DOHH2 (cell line): Measurements from ENCODE around the gene SPINT4.

Experiments used
- H3F3A ChIP-seq: fragments of 200-600 bp; sonication (generic), shearing (Covaris generic); 2 replicates; pipeline ENCODE4 v1.6.0; 2016; ENCODE audit warnings: antibody characterized with exemption, mild to moderate bottlenecking; ENCODE audit not compliant: control insufficient read depth, insufficient read depth
- H3K27ac ChIP-seq: fragments of 200-600 bp; sonication (generic); 2 replicates; pipeline ENCODE4 v1.5.1; 2014; ENCODE audit warnings: low read depth, mild to moderate bottlenecking, low read length, moderate library complexity
- H3K27me3 ChIP-seq: fragments of 200-600 bp; sonication (generic); 2 replicates; pipeline ENCODE4 v1.6.1; 2014; ENCODE audit warnings: mild to moderate bottlenecking, low read length, mixed read lengths; ENCODE audit not compliant: control insufficient read depth
- H3K36me3 ChIP-seq: fragments of 200-600 bp; sonication (generic); 2 replicates; pipeline ENCODE4 v1.6.1; 2014; ENCODE audit warnings: mild to moderate bottlenecking, low read length, moderate library complexity, mixed read lengths; ENCODE audit not compliant: control insufficient read depth
- H3K4me1 ChIP-seq: fragments of 200-600 bp; sonication (generic); 2 replicates; pipeline ENCODE4 v1.6.1; 2014; ENCODE audit warnings: mild to moderate bottlenecking, low read length, mixed read lengths; ENCODE audit not compliant: control insufficient read depth
- H3K4me2 ChIP-seq: fragments of 200-600 bp; sonication (generic); 2 replicates; pipeline ENCODE4 v1.6.0; 2014; ENCODE audit warnings: mild to moderate bottlenecking, low read length, moderate library complexity
- H3K4me3 ChIP-seq: fragments of 200-600 bp; sonication (generic); 2 replicates; pipeline ENCODE4 v1.5.1; 2014; ENCODE audit warnings: mild to moderate bottlenecking, low read length, mixed read lengths
- H3K79me2 ChIP-seq: fragments of 200-600 bp; sonication (generic); 2 replicates; pipeline ENCODE4 v1.6.1; 2014; ENCODE audit warnings: mild to moderate bottlenecking, low read length, mixed read lengths; ENCODE audit not compliant: control insufficient read depth
- H3K9me2 ChIP-seq: fragments of 200-600 bp; sonication (generic); replicated peaks from 2 replicates; pipeline ENCODE4 v1.6.1; 2014; ENCODE audit warnings: mild to moderate bottlenecking, low read length, mixed read lengths; ENCODE audit not compliant: control insufficient read depth
- H3K9me3 ChIP-seq: fragments of 200-600 bp; sonication (generic); 2 replicates; pipeline ENCODE4 v1.6.1; 2014; ENCODE audit warnings: antibody characterized with exemption, low read length, mixed read lengths; ENCODE audit not compliant: control insufficient read depth, insufficient read depth
- H4K20me1 ChIP-seq: fragments of 200-600 bp; sonication (generic); 2 replicates; pipeline ENCODE4 v1.6.0; 2014; ENCODE audit warnings: low read depth, mild to moderate bottlenecking, antibody characterized with exemption, low read length, moderate library complexity; ENCODE audit not compliant: control insufficient read depth, insufficient read depth
- CTCF ChIP-seq: fragments of 200-600 bp; sonication (generic); IDR thresholded peaks from one replicate; pipeline ENCODE4 v1.5.1; 2014; ENCODE audit warnings: antibody characterized with exemption, mild to moderate bottlenecking, low read depth, low read length; ENCODE audit not compliant: poor library complexity, severe bottlenecking
- EZH2phosphoT487 ChIP-seq: fragments of 200-600 bp; sonication (generic); IDR thresholded peaks from 2 replicates; pipeline ENCODE4 v1.6.1; 2017; ENCODE audit warnings: borderline replicate concordance, mild to moderate bottlenecking, antibody characterized with exemption, low read length, moderate library complexity, mixed read lengths

The SPINT4 gene

GRCh38 chr20:45768479-45768878 is 46.3 kb downstream of the SPINT4 start:
- no peaks in the 10 kb centered on the region for H3K4me1 ChIP-seq
- no peak overlapping the region for H3K27ac ChIP-seq
- peaks cover 11% of the 10 kb centered on the region for H3K27me3 ChIP-seq
- H3K4me2 ChIP-seq, result no peak overlapping the region
- H3K36me3 ChIP-seq, result no peaks in the 10 kb centered on the region
- H3K79me2 ChIP-seq, result no peaks in the 10 kb centered on the region
- H3K9me3 ChIP-seq, result no peaks in the 10 kb centered on the region
- H4K20me1 ChIP-seq, result no peaks in the 10 kb centered on the region
- TF ChIP-seq EZH2phosphoT487, result no peak
- no peak for TF ChIP-seq CTCF
- no peak overlapping the region for H3K4me3 ChIP-seq
- no peaks in the 10 kb centered on the region for H3F3A ChIP-seq
- no peaks in the 10 kb centered on the region for H3K9me2 ChIP-seq

GRCh38 chr20:45771182-45771759 is 49.1 kb downstream of the SPINT4 start:
- no peak overlapping the region for H3K4me2 ChIP-seq
- no peaks in the 10 kb centered on the region for H3K9me2 ChIP-seq
- H3K79me2 ChIP-seq, result no peaks in the 10 kb centered on the region
- no peaks in the 10 kb centered on the region for H3F3A ChIP-seq
- H3K27me3 ChIP-seq, result peaks cover 23% of the 10 kb centered on the region
- no peaks in the 10 kb centered on the region for H4K20me1 ChIP-seq
- no peaks in the 10 kb centered on the region for H3K9me3 ChIP-seq
- no peak overlapping the region for H3K27ac ChIP-seq
- H3K36me3 ChIP-seq, result no peaks in the 10 kb centered on the region
- no peak overlapping the region for H3K4me3 ChIP-seq
- H3K4me1 ChIP-seq, result no peaks in the 10 kb centered on the region
- TF ChIP-seq CTCF (peak; percentile 97), EZH2phosphoT487 (no peak)

GRCh38 chr20:45772693-45773092 is 50.5 kb downstream of the SPINT4 start:
- Histone ChIP-seq H3K36me3 (no peaks in the 10 kb centered on the region), H4K20me1 (no peaks in the 10 kb centered on the region), H3K79me2 (no peaks in the 10 kb centered on the region), H3K27ac (no peak overlapping the region), H3K9me3 (no peaks in the 10 kb centered on the region), H3F3A (no peaks in the 10 kb centered on the region), H3K27me3 (peaks cover 24% of the 10 kb centered on the region), H3K4me1 (no peaks in the 10 kb centered on the region), H3K4me3 (no peak overlapping the region), H3K9me2 (no peaks in the 10 kb centered on the region), H3K4me2 (no peak overlapping the region)
- TF ChIP-seq CTCF (no peak), EZH2phosphoT487 (no peak)

GRCh38 chr20:45774945-45775344 is 52.8 kb downstream of the SPINT4 start:
- Histone ChIP-seq H4K20me1 (no peaks in the 10 kb centered on the region), H3K36me3 (no peaks in the 10 kb centered on the region), H3K27me3 (peaks cover 23% of the 10 kb centered on the region), H3K9me2 (no peaks in the 10 kb centered on the region), H3K9me3 (no peaks in the 10 kb centered on the region), H3K4me1 (no peaks in the 10 kb centered on the region), H3K27ac (no peak overlapping the region), H3K4me2 (no peak overlapping the region), H3F3A (no peaks in the 10 kb centered on the region), H3K79me2 (no peaks in the 10 kb centered on the region), H3K4me3 (no peak overlapping the region)
- no peak for TF ChIP-seq CTCF
- TF ChIP-seq EZH2phosphoT487, result no peak
